Loucy (cell line): ENCODE results near the gene AAMP.
A peak's percentile ranks its signal among the peaks of the same experiment; 100 is the strongest.

Experiments used
- H2AFZ ChIP-seq: fragments of 200-600 bp; sonication (generic); 2 replicates; pipeline ENCODE4 v1.6.0; 2016; ENCODE audit warnings: antibody characterized with exemption, mild to moderate bottlenecking, low read length, moderate library complexity
- H3F3A ChIP-seq: fragments of 200-600 bp; 2 replicates; pipeline ENCODE4 v1.6.0; 2016; ENCODE audit warnings: antibody characterized with exemption, low read depth, mild to moderate bottlenecking
- H3K27me3 ChIP-seq: fragments of 200-600 bp; sonication (generic); 2 replicates; pipeline ENCODE4 v1.6.1; 2014; ENCODE audit warnings: low read length, mild to moderate bottlenecking; ENCODE audit not compliant: insufficient read depth, poor library complexity, severe bottlenecking
- H3K36me3 ChIP-seq: fragments of 200-600 bp; sonication (generic); 2 replicates; pipeline ENCODE4 v1.6.1; 2016; ENCODE audit warnings: low read length; ENCODE audit not compliant: insufficient read depth
- H3K4me1 ChIP-seq: fragments of 200-600 bp; sonication (generic); 2 replicates; pipeline ENCODE4 v1.5.1; 2014; ENCODE audit warnings: low read length, mild to moderate bottlenecking; ENCODE audit not compliant: insufficient read depth, poor library complexity, severe bottlenecking
- H3K4me2 ChIP-seq: fragments of 200-600 bp; sonication (generic); 2 replicates; pipeline ENCODE4 v1.6.0; 2014; ENCODE audit warnings: antibody characterized with exemption, low read length, low read depth, mild to moderate bottlenecking; ENCODE audit not compliant: poor library complexity, severe bottlenecking
- H3K4me3 ChIP-seq: fragments of 200-600 bp; sonication (generic); 2 replicates; pipeline ENCODE4 v1.5.1; 2014; ENCODE audit warnings: low read length, mild to moderate bottlenecking, mixed read lengths; ENCODE audit not compliant: poor library complexity, severe bottlenecking
- H3K79me2 ChIP-seq: fragments of 200-600 bp; sonication (generic); 2 replicates; pipeline ENCODE4 v1.6.1; 2014; ENCODE audit warnings: low read length; ENCODE audit not compliant: insufficient read depth
- H3K9ac ChIP-seq: fragments of 200-600 bp; sonication (generic); 2 replicates; pipeline ENCODE4 v1.6.0; 2014; ENCODE audit warnings: mild to moderate bottlenecking, low read depth, low read length, moderate library complexity; ENCODE audit not compliant: poor library complexity, severe bottlenecking
- H3K9me2 ChIP-seq: fragments of 200-600 bp; sonication (generic); replicated peaks from 2 replicates; pipeline ENCODE4 v1.6.1; 2016; ENCODE audit warnings: low read depth, low read length, mixed read lengths
- H3K9me3 ChIP-seq: fragments of 200-600 bp; sonication (generic); 2 replicates; pipeline ENCODE4 v1.6.1; 2014; ENCODE audit warnings: mild to moderate bottlenecking, antibody characterized with exemption, low read length, low read depth; ENCODE audit not compliant: insufficient read depth
- H4K20me1 ChIP-seq: fragments of 200-600 bp; sonication (generic); 2 replicates; pipeline ENCODE4 v1.6.0; 2014; ENCODE audit warnings: antibody characterized with exemption, low read length, mild to moderate bottlenecking; ENCODE audit not compliant: insufficient read depth, poor library complexity, severe bottlenecking
- CTCF ChIP-seq: fragments of 200-600 bp; sonication (generic); conservative IDR thresholded peaks from 2 replicates; pipeline ENCODE4 v1.5.1; 2014; ENCODE audit warnings: mild to moderate bottlenecking, antibody characterized with exemption, low read length
- EZH2phosphoT487 ChIP-seq: fragments of 200-600 bp; IDR thresholded peaks from 2 replicates; pipeline ENCODE4 v1.6.1; 2018; ENCODE audit warnings: antibody characterized with exemption, mild to moderate bottlenecking, moderate library complexity, borderline replicate concordance

The AAMP gene

DNA sequence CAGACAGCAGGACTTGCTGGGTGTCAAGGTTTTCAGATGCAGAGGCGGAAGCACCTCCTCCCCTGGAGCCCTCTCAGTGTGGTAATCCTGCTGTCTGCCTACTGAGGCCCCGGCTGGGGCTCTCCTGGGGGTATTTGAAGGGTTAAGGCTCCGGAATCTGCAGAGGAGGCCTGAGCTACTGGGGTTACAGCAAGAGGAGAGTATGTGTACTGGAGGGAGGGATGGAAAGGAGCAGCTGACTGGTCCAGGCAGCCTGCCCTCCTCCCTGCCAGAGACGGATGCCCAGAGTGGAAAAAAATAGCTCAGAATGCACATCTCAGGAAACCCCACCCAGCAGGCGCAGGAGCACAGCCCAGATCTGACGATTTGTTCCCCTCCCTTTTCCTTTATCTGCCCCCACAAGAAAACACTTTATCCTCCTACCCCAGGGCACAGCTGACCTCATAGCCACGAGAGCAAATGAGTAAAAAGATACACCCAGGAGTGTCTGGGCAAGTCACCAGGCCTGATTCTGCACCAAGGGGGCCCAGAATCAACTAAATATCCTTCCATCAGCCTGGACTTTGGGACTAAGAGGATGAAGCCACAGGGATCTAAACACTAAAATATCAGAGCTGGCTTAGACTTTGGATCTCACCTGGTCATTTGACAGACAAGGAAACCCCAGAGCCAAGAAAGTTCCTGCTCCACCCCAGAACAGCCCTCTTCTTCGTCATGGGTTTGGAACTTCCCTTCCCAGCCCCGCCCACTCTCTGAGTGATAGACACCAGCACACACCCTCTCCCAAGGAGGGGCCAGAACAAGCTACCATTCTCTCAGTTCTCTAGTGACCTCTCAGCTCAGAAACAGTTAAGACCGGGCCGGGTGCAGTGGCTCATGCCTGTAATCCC lies 16.9 kb upstream of the AAMP start:
- H3K27me3 ChIP-seq: no peaks in the 10 kb centered on the region
- peak overlapping the region; percentile 93 for H3K4me2 ChIP-seq
- H3K4me1 ChIP-seq: peaks cover 21% of the 10 kb centered on the region
- peak overlapping the region; percentile 84 for H3K4me3 ChIP-seq
- TF ChIP-seq EZH2phosphoT487: no peak
- TF ChIP-seq CTCF: no peak
- no peaks in the 10 kb centered on the region for H3K36me3 ChIP-seq
- H4K20me1 ChIP-seq: no peaks in the 10 kb centered on the region
- no peaks in the 10 kb centered on the region for H3K79me2 ChIP-seq
- peak overlapping the region; percentile 88 for H2AFZ ChIP-seq
- H3K9me2 ChIP-seq: no peaks in the 10 kb centered on the region
- H3F3A ChIP-seq: 0 out of 2 replicates have a peak, but pooled peaks cover 2% of the 10 kb centered on the region
- H3K9me3 ChIP-seq: no peaks in the 10 kb centered on the region
- H3K9ac ChIP-seq: peak overlapping the region; percentile 80

- TF ChIP-seq CTCF (no peak), EZH2phosphoT487 (no peak)
- H3K27me3 ChIP-seq: no peaks in the 10 kb centered on the region
- H3K36me3 ChIP-seq: no peaks in the 10 kb centered on the region
- peak overlapping the region; percentile 84 for H3K4me3 ChIP-seq
- H3K9ac ChIP-seq: peak overlapping the region; percentile 80
- peaks cover 21% of the 10 kb centered on the region for H3K4me1 ChIP-seq
- H3K4me2 ChIP-seq: peak overlapping the region; percentile 93
- H3K9me3 ChIP-seq: no peaks in the 10 kb centered on the region
- H3K79me2 ChIP-seq: no peaks in the 10 kb centered on the region
- H4K20me1 ChIP-seq: no peaks in the 10 kb centered on the region
- 0 out of 2 replicates have a peak, but pooled peaks cover 2% of the 10 kb centered on the region for H3F3A ChIP-seq
- no peaks in the 10 kb centered on the region for H3K9me2 ChIP-seq
- no peak overlapping the region for H2AFZ ChIP-seq
Measured at GRCh38 chr2:218285604-218286003, 15.7 kb upstream of the AAMP start.

- Histone ChIP-seq H2AFZ (no peak overlapping the region), H3K27me3 (no peaks in the 10 kb centered on the region), H3K4me3 (no peak overlapping the region), H3K4me1 (peaks cover 21% of the 10 kb centered on the region), H3K9me2 (no peaks in the 10 kb centered on the region), H3F3A (0 out of 2 replicates have a peak, but pooled peaks cover 2% of the 10 kb centered on the region), H3K79me2 (no peaks in the 10 kb centered on the region), H3K9me3 (no peaks in the 10 kb centered on the region), H3K4me2 (no peak overlapping the region), H4K20me1 (no peaks in the 10 kb centered on the region), H3K36me3 (no peaks in the 10 kb centered on the region), H3K9ac (no peak overlapping the region)
- TF ChIP-seq CTCF (no peak), EZH2phosphoT487 (no peak)
Measured at GRCh38 chr2:218284106-218284811, 14.3 kb upstream of the AAMP start.
